ENCODE results near the gene ADCY10. TPM values are rescaled to one million over a fixed set of nuclear protein-coding genes. Genes with fewer than 3 reads are reported as not detected.
"Not testable (repeated sequence)": the region's sequence is repeated elsewhere in the genome, so short reads cannot be mapped to it uniquely, and the experiment has no call there.

Gene ADCY10
- total and polyA plus RNA-seq, 12 donors = 0.07 to 0.61 (median 0.24) TPM; not detected in 2

- intact Hi-C loops (cut with DNase I) = no loop called here
Measured at GRCh38 chr1:167808104-167808503, 105.8 kb downstream of the ADCY10 start.

GRCh38 chr1:167806676-167807075 lies 107.3 kb downstream of the ADCY10 start:
- H3K9me3 ChIP-seq (replicated peaks in 1 of 3); intact Hi-C loops (cut with DNase I); H3K27ac ChIP-seq; H3K27me3 ChIP-seq; H3K4me3 ChIP-seq; H3K4me1 ChIP-seq (replicated peaks in 1 of 2); H3K36me3 ChIP-seq (replicated peaks in 1 of 2); DNase-seq: not testable (repeated sequence)
- WGBS, 4 donors = 91 to 97% (median 95%) methylated on average over 11 to 12 of the region's 12 CpGs

More at GRCh38 chr1:167808104-167808503, 105.8 kb downstream of the ADCY10 start:
- Histone ChIP-seq H3K36me3 (replicated peaks in 1 of 2) (no peaks in the 10 kb centered on the region), H3K4me3 (no peak overlapping the region), H3K9me3 (replicated peaks in 1 of 3) (no peaks in the 10 kb centered on the region), H3K27me3 (no peaks in the 10 kb centered on the region), H3K27ac (no peak overlapping the region), H3K4me1 (replicated peaks in 1 of 2) (peaks cover 0 to 4% of the 10 kb centered on the region in 2 donors)
- TF ChIP-seq, protein P1, sequence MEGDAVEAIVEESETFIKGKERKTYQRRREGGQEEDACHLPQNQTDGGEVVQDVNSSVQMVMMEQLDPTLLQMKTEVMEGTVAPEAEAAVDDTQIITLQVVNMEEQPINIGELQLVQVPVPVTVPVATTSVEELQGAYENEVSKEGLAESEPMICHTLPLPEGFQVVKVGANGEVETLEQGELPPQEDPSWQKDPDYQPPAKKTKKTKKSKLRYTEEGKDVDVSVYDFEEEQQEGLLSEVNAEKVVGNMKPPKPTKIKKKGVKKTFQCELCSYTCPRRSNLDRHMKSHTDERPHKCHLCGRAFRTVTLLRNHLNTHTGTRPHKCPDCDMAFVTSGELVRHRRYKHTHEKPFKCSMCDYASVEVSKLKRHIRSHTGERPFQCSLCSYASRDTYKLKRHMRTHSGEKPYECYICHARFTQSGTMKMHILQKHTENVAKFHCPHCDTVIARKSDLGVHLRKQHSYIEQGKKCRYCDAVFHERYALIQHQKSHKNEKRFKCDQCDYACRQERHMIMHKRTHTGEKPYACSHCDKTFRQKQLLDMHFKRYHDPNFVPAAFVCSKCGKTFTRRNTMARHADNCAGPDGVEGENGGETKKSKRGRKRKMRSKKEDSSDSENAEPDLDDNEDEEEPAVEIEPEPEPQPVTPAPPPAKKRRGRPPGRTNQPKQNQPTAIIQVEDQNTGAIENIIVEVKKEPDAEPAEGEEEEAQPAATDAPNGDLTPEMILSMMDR (IDR thresholded peaks at IDR 0.05) = no peak
- no peak for TF ChIP-seq POLR2A (IDR thresholded peaks at IDR 0.05)
- DNase-seq = no peak
- 83 to 91% (median 85%) methylated on average over 3 of the region's 3 CpGs for WGBS, 4 donors

DNA sequence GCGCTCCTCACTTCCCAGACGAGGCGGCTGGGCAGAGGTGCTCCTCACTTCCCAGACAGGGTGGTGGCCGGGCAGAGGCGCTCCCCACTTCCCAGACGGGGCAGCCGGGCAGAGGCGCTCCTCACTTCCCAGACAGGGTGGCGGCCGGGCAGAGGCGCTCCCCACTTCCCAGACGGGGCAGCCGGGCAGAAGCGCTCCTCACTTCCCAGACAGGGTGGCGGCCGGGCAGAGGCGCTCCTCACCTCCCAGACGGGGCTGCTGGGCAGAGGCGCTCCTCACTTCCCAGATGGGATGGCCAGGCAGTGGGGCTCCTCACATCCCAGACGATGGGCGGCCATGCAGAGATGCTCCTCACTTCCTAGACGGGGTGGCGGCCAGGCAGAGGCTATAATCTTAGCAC lies 107.7 kb downstream of the ADCY10 start:
- WGBS, 4 donors = 95 to 100% (median 95%) methylated on average over 3 to 23 of the region's 23 CpGs
- DNase-seq; H3K4me1 ChIP-seq (replicated peaks in 1 of 2); H3K27ac ChIP-seq; H3K36me3 ChIP-seq (replicated peaks in 1 of 2); H3K27me3 ChIP-seq; intact Hi-C loops (cut with DNase I); H3K4me3 ChIP-seq; H3K9me3 ChIP-seq (replicated peaks in 1 of 3): not testable (repeated sequence)

GRCh38 chr1:167805041-167805556 lies 108.8 kb downstream of the ADCY10 start:
- Histone ChIP-seq H3K36me3 (replicated peaks in 1 of 2) (no peaks in the 10 kb centered on the region), H3K9me3 (replicated peaks in 1 of 3) (no peaks in the 10 kb centered on the region), H3K4me3 (no peak overlapping the region), H3K27me3 (no peaks in the 10 kb centered on the region), H3K4me1 (replicated peaks in 1 of 2) (peaks cover 0 to 7% of the 10 kb centered on the region in 2 donors), H3K27ac (no peak overlapping the region)
- DNase-seq = no peak
- TF ChIP-seq POLR2A (IDR thresholded peaks at IDR 0.05) = no peak
- TF ChIP-seq, protein P1 (IDR thresholded peaks at IDR 0.05) = no peak
- intact Hi-C loops (cut with DNase I) = no loop called here
- 59 to 72% (median 69%) methylated on average over 4 of the region's 4 CpGs for WGBS, 4 donors

- Histone ChIP-seq H3K27me3 (no peaks in the 10 kb centered on the region), H3K9me3 (replicated peaks in 1 of 3) (no peaks in the 10 kb centered on the region), H3K4me3 (no peak overlapping the region), H3K4me1 (replicated peaks in 1 of 2) (peaks cover 0 to 7% of the 10 kb centered on the region in 2 donors), H3K36me3 (replicated peaks in 1 of 2) (no peaks in the 10 kb centered on the region), H3K27ac (no peak overlapping the region)
- 6 to 9% (median 8%) methylated on average over 12 of the region's 12 CpGs for WGBS, 4 donors
- peak; percentile 91 to 97 (median 96) for DNase-seq
- intact Hi-C loops (cut with DNase I) = loop anchor here in 1 of 2 donors (5.0 kb wide), 1 partner anchor 81 kb away; the partner anchor contains the start of gene MPZL1
- TF ChIP-seq POLR2A (IDR thresholded peaks at IDR 0.05) = peak in 1 of 2 donors; percentile 14
- TF ChIP-seq, protein P1 (IDR thresholded peaks at IDR 0.05) = peak; percentile 91 to 97 (median 96)
Measured at GRCh38 chr1:167803358-167804207, 110.4 kb downstream of the ADCY10 start.

Measured in adrenal gland (tissue), 12 donors.